Body of pancreas (tissue), 4 donors: ENCODE results near the gene C1RL.

Experiments
- CTCF ChIP-seq, 7 experiments: fragments of 450-650 bp in 4 of 7; fragments of 200-600 bp in 3 of 7; sonication (generic) in 3 of 7; IDR thresholded peaks; one replicate each; pipeline ENCODE4 v1.5.1; 2016 to 2019; ENCODE audit warnings: antibody characterized with exemption in 7 of 7
- POLR2A ChIP-seq, 3 donors: fragments of 450-650 bp; IDR thresholded peaks; one replicate each; pipeline ENCODE4 v1.6.1; 2016; ENCODE audit warnings: antibody characterized with exemption in 3 of 3, mild to moderate bottlenecking in 2 of 3

- TF ChIP-seq CTCF (IDR thresholded peaks at IDR 0.05), result no peak
- no peak for TF ChIP-seq POLR2A (IDR thresholded peaks at IDR 0.05)
Observed at GRCh38 chr12:7068240-7068993, 40.6 kb downstream of the C1RL start.
